PC-9 (cell line): ENCODE measurements around the gene SMG6. TPM values are rescaled to one million over a fixed set of nuclear protein-coding genes. Genes with fewer than 3 reads are reported as not detected.

Experiments used
- BruUV-seq: library from RNA; stranded (reverse); fragments of 400-500 nt; replicated peaks from 2 replicates; lab custom pipeline; 2021; lab: Mats Ljungman, UMichigan
- CTCF ChIA-PET: fragments of 300-600 bp; sonication (Branson Sonifier 250); formaldehyde crosslinking; loops from one replicate; lab custom pipeline; 2022; ENCODE audit warnings: antibody characterized with exemption; lab: Charles Lee
- POLR2A ChIA-PET: fragments of 300-600 bp; sonication (Branson Sonifier 250); formaldehyde crosslinking; loops from one replicate; lab custom pipeline; 2022; ENCODE audit warnings: antibody characterized with exemption; ENCODE audit not compliant: unreplicated experiment; lab: Charles Lee
- DNase-seq, 2 experiments: peaks; one replicate each; pipeline versions ENCODE4 v3.0.0 to v3.0.0-alpha.2; 2015 to 2022; ENCODE audit warnings: mixed read lengths in 1 of 2
- H2AFZ ChIP-seq: fragments of 200-600 bp; sonication (generic); 2 replicates; pipeline ENCODE4 v1.8.1; 2017; ENCODE audit warnings: antibody characterized with exemption
- H3F3A ChIP-seq: fragments of 200-600 bp; sonication (generic); 2 replicates; pipeline ENCODE4 v1.8.1; 2017; ENCODE audit warnings: antibody characterized with exemption, mild to moderate bottlenecking, low read depth; ENCODE audit not compliant: insufficient read depth
- H3K27ac ChIP-seq: fragments of 200-600 bp; sonication (generic); 2 replicates; pipeline ENCODE4 v1.6.1; 2016; ENCODE audit warnings: mixed run types
- H3K27me3 ChIP-seq: fragments of 200-600 bp; sonication (generic); 2 replicates; pipeline ENCODE4 v1.6.1; 2016; ENCODE audit warnings: low read depth, mixed run types; ENCODE audit not compliant: insufficient read depth
- H3K36me3 ChIP-seq: fragments of 200-600 bp; sonication (generic); 2 replicates; pipeline ENCODE4 v1.6.1; 2016; ENCODE audit warnings: low read depth, mixed run types
- H3K4me1 ChIP-seq: fragments of 200-600 bp; sonication (generic); replicated peaks from 2 replicates; pipeline ENCODE4 v1.6.1; 2016; ENCODE audit warnings: mixed run types; ENCODE audit not compliant: insufficient read depth
- H3K4me2 ChIP-seq: fragments of 200-600 bp; sonication (generic); 2 replicates; pipeline ENCODE4 v1.6.1; 2017; ENCODE audit warnings: mixed run types
- H3K4me3 ChIP-seq: fragments of 200-600 bp; sonication (generic); 2 replicates; pipeline ENCODE4 v1.6.1; 2016; ENCODE audit warnings: mixed run types
- H3K79me2 ChIP-seq: fragments of 200-600 bp; sonication (generic); 2 replicates; pipeline ENCODE4 v1.6.1; 2017; ENCODE audit warnings: low read depth, mixed run types
- H3K9me2 ChIP-seq: fragments of 200-600 bp; sonication (generic); 2 replicates; pipeline ENCODE4 v1.8.1; 2017; ENCODE audit warnings: mild to moderate bottlenecking; ENCODE audit not compliant: insufficient read depth
- H3K9me3 ChIP-seq: fragments of 200-600 bp; sonication (generic); 2 replicates; pipeline ENCODE4 v1.8.1; 2016; ENCODE audit warnings: low read depth; ENCODE audit not compliant: insufficient read depth
- H4K20me1 ChIP-seq: fragments of 200-600 bp; sonication (generic); 2 replicates; pipeline ENCODE4 v1.8.1; 2017; ENCODE audit not compliant: insufficient read depth
- CTCF ChIP-seq: fragments of 200-600 bp; sonication (generic); conservative IDR thresholded peaks from 2 replicates; pipeline ENCODE4 v1.6.1; 2017; ENCODE audit warnings: mixed run types, antibody characterized with exemption, mild to moderate bottlenecking, moderate library complexity
- EZH2 ChIP-seq: fragments of 200-600 bp; sonication (generic); IDR thresholded peaks from 2 replicates; pipeline ENCODE4 v1.8.0; 2017; ENCODE audit warnings: antibody characterized with exemption, low read depth
- intact Hi-C: fragments of 100-400 bp; cut with micrococcal nuclease; formaldehyde crosslinking; loops from one replicate; pipeline ENCODE4 v1.10.0; 2022; ENCODE audit not compliant: unreplicated experiment
- total RNA-seq: library from RNA; stranded (reverse); gene quantifications from 2 replicates; pipeline ENCODE4 v1.2.3, GENCODE V29; 2021

Gene SMG6
- total RNA-seq, 1 experiment from 2014 or later, result 43.1 TPM

- BruUV-seq, result no TSS peak
- no peak overlapping the region for H3K27ac ChIP-seq
- no peak for DNase-seq
- TF ChIP-seq CTCF, result no peak
- TF ChIP-seq EZH2, result no peak
- POLR2A ChIA-PET, result interaction anchor here (0.6 kb wide), 1 partner anchor 12 kb away, joined by 7 read pairs; no protein-coding TSS in a partner anchor
- 0 out of 2 replicates have a peak, but pooled peaks cover 3% of the 10 kb centered on the region for H4K20me1 ChIP-seq
- peaks cover 7% of the 10 kb centered on the region for H3K4me1 ChIP-seq
- H3K4me3 ChIP-seq, result no peak overlapping the region
- H3K4me2 ChIP-seq, result no peak overlapping the region
- H3F3A ChIP-seq, result no peaks in the 10 kb centered on the region
- CTCF ChIA-PET, result interaction anchor here (0.9 kb wide), 1 partner anchor 12 kb away, joined by 5 read pairs; no protein-coding TSS in a partner anchor
- 0 out of 2 replicates have a peak, but pooled peaks cover 3% of the 10 kb centered on the region for H3K36me3 ChIP-seq
- intact Hi-C loops, result no loop called here
- no peaks in the 10 kb centered on the region for H3K79me2 ChIP-seq
- H2AFZ ChIP-seq, result no peak overlapping the region
- H3K9me3 ChIP-seq, result no peaks in the 10 kb centered on the region
- H3K9me2 ChIP-seq, result no peaks in the 10 kb centered on the region
- no peaks in the 10 kb centered on the region for H3K27me3 ChIP-seq
Observed at GRCh38 chr17:2150806-2151205, 152.8 kb downstream of the SMG6 start.

- H3K4me2 ChIP-seq, result no peak overlapping the region
- H3K4me1 ChIP-seq, result peaks cover 7% of the 10 kb centered on the region
- DNase-seq, result no peak
- no peaks in the 10 kb centered on the region for H3K9me3 ChIP-seq
- H2AFZ ChIP-seq, result no peak overlapping the region
- no peaks in the 10 kb centered on the region for H3K79me2 ChIP-seq
- no peak for TF ChIP-seq CTCF
- no peak for TF ChIP-seq EZH2
- H3F3A ChIP-seq, result no peaks in the 10 kb centered on the region
- no peak overlapping the region for H3K4me3 ChIP-seq
- no peak overlapping the region for H3K27ac ChIP-seq
- 0 out of 2 replicates have a peak, but pooled peaks cover 3% of the 10 kb centered on the region for H3K36me3 ChIP-seq
- no peaks in the 10 kb centered on the region for H4K20me1 ChIP-seq
- intact Hi-C loops, result no loop called here
- no peaks in the 10 kb centered on the region for H3K9me2 ChIP-seq
- POLR2A ChIA-PET, result interaction anchor here (0.7 kb wide), 1 partner anchor 66 kb away, joined by 30 read pairs; no protein-coding TSS in a partner anchor
- BruUV-seq, result no TSS peak
- no peaks in the 10 kb centered on the region for H3K27me3 ChIP-seq
- CTCF ChIA-PET, result interaction anchor here (0.9 kb wide), 1 partner anchor 11 kb away, joined by 5 read pairs; no protein-coding TSS in a partner anchor
Observed at GRCh38 chr17:2149934-2150333, 153.7 kb downstream of the SMG6 start.

- Histone ChIP-seq H4K20me1 (no peaks in the 10 kb centered on the region), H3K27ac (no peak overlapping the region), H3K27me3 (no peaks in the 10 kb centered on the region), H3K9me2 (no peaks in the 10 kb centered on the region), H3K4me3 (no peak overlapping the region), H3K36me3 (no peaks in the 10 kb centered on the region), H3K9me3 (no peaks in the 10 kb centered on the region), H3K79me2 (no peaks in the 10 kb centered on the region), H3K4me1 (peaks cover 7% of the 10 kb centered on the region), H2AFZ (no peak overlapping the region), H3F3A (no peaks in the 10 kb centered on the region), H3K4me2 (no peak overlapping the region)
- POLR2A ChIA-PET, result interaction anchor here (0.6 kb wide), 1 partner anchor 33 kb away, joined by 4 read pairs; no protein-coding TSS in a partner anchor
- intact Hi-C loops, result no loop called here
- no peak for DNase-seq
- CTCF ChIA-PET, result interaction anchor here (0.6 kb wide), 1 partner anchor 94 kb away, joined by 4 read pairs; no protein-coding TSS in a partner anchor
- BruUV-seq, result no TSS peak
- TF ChIP-seq CTCF (no peak), EZH2 (no peak)
Observed at GRCh38 chr17:2146132-2146871, 157.3 kb downstream of the SMG6 start.
